GM21526 (cell line): ENCODE results near the gene EEF2KMT.

Experiments used
- ATAC-seq: cut with Tn5 transposase; IDR thresholded peaks from one replicate; pipeline ENCODE4 v1.9.1; 2021; ENCODE audit warnings: moderate library complexity; ENCODE audit not compliant: unreplicated experiment, low FRiP score

EEF2KMT gene

GRCh38 chr16:5072334-5073278 lies 25.0 kb downstream of the EEF2KMT start:
- no peak for ATAC-seq

DNA sequence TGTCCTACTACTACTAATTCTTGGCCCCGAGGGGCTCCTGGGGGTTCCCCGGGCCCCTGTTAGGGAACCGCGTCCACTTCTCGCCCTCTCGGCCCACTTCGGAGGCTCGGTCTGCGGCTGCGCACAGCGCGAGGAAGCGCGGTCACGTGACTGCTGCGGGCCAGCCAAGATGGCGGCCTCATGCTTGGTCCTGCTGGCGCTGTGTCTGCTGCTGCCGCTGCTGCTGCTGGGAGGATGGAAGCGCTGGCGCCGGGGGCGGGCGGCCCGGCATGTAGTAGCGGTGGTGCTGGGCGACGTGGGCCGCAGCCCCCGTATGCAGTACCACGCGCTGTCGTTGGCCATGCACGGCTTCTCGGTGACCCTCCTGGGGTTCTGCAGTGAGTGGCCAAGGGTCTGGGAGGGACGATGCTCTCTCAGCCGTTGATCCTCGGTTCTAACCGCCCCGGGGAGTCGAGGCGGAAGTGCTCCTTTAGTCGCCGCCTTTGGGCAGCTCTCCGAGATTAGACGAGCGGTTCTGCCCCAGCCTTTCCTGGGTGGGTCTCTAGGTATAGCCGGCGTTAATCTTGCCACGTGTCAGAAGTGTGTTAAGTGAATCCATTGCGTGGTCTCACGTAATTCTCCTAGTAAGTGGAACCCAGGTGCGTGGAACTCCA lies 25.8 kb downstream of the EEF2KMT start, which contains the start of gene ALG1:
ALG1 (plus strand) TSS at position 163 of the 653 bp plus-strand sequence; CDS start at position 170, 7 bp downstream.
- peak; percentile 73 for ATAC-seq

- ATAC-seq = no peak
Measured at GRCh38 chr16:5071341-5071680, 26.3 kb downstream of the EEF2KMT start.

DNA sequence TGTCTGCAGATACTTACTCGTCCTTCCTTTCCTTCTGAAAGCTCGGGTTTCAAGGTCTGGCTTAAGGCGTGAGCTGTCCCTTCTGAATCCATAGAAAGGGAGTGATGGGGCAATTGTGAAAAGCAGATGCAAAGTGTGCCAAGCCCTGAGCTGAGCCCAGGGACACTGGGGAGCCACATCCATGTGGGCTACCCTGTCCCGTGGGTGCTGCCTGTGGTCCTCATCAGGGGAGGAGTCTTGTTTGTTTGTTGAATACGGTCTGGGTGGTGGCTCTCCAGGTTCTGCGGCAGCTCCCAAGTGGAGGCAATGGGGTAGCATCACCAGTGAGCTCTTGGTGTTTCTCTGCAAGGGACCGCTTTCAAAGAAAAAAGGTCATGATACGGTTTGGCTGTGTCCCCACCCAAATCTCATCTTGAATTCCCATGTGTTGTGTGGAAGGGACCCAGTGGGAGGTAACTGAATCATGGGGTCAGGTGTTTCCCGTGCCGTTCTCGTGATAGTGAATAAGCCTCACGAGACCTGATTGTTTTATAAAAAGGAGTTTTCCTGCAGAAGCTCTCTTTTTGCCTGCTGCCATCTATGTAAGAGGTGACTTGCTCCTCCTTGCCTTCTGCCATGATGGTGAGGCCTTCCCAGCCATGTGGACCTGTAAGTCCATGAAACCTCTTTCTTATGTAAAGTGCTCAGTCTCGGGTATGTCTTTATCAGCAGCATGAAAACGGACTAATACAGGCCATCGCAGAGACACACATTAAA lies 27.0 kb downstream of the EEF2KMT start:
- no peak for ATAC-seq

- no peak for ATAC-seq
Measured at GRCh38 chr16:5069854-5070253, 27.7 kb downstream of the EEF2KMT start.

GRCh38 chr16:5069048-5069447 lies 28.5 kb downstream of the EEF2KMT start:
- no peak for ATAC-seq

DNA sequence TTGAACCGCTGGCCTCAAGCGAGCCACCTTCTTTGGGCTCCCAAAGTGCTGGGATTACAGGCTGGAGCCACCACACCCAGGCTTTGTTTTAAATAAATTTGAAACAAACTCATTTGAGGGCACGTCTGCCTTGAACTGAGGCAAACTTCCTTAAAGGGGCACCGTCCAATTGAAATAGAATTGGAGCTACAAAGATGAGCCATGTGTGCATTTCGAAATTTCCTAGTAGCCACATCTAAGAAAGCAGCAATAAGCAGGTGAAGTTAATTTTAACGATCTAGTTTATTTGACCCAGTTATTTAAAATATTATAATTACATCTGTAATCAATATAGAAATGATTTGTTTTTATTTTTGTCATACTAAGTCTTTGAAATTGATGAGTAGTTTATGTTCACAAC lies 31.1 kb downstream of the EEF2KMT start:
- ATAC-seq = no peak

- no peak for ATAC-seq
Measured at GRCh38 chr16:5065813-5066212, 31.8 kb downstream of the EEF2KMT start, which contains the start of gene C16orf89. TSS of gene C16orf89 (minus strand) at chr16:5065956. CDS start at chr16:5065908, 48 bp downstream.

GRCh38 chr16:5065326-5065725 lies 32.3 kb downstream of the EEF2KMT start:
- no peak for ATAC-seq

DNA sequence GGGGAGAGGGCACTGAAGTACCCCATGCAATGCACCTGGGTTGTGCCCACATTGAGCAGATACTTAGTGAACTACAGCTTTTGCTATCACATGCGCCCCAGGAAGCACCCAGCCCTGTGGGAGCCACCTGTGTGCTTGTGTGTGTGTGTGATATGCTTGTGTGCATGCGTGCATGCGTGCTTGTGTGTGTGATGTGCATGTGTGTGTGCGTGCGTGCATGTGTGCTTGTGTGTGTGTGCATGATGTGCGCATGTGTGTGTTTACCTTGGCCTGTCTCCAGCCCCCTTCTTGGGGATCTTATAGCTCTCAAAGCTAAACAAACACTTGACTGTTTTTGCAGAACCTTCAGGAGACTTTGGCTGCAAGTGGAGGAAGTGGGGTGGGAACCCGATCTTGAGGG lies 32.7 kb downstream of the EEF2KMT start:
- ATAC-seq = no peak

- ATAC-seq = no peak
Measured at GRCh38 chr16:5062790-5063765, 34.5 kb downstream of the EEF2KMT start.

DNA sequence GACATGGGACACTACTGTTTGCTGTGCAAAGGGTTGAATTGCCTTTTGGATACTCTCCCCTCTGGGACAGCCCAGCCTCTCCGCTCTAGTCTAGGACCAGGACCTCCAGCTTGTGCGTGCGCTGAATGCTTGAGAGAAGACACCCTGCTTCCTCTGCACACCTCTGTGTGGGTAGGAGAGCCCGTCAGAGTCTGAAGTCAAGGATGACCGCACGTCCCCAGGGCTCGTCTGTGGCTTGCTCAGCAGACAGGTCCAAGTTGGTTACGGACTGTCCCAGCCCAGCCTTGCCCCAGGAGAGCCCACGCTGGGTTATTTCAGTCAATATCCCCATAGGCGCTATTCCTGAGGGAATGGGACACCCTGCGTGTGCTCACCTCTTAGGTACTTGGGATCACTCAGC lies 35.5 kb downstream of the EEF2KMT start:
- no peak for ATAC-seq

DNA sequence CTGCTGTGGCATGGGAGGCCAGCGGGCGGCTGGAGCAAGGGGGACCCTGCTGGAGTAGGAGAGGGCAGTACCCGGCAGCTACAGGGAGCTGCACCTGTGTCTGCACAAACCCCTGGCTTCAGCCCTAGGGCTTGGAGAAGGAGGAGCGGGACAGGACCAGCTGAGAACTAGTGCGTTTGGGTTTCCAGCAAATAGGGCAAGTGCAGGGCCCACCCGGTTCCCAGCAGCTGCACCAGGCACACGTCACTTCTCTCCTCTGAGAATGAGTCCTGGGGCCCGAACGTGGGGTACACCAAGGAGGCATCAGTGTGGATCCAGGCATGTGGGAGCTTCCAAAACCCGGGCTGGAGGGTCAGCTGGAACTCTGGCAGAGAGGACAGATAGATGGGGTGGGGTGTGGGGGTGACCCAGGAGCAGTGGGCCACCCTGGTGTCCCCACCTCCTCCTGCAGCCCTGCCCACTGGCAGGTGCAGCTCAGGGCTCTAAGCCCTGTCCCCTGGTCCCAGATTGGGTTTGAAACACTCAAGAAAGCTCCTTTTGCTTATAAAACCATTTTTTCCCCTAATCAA lies 37.4 kb downstream of the EEF2KMT start:
- no peak for ATAC-seq

DNA sequence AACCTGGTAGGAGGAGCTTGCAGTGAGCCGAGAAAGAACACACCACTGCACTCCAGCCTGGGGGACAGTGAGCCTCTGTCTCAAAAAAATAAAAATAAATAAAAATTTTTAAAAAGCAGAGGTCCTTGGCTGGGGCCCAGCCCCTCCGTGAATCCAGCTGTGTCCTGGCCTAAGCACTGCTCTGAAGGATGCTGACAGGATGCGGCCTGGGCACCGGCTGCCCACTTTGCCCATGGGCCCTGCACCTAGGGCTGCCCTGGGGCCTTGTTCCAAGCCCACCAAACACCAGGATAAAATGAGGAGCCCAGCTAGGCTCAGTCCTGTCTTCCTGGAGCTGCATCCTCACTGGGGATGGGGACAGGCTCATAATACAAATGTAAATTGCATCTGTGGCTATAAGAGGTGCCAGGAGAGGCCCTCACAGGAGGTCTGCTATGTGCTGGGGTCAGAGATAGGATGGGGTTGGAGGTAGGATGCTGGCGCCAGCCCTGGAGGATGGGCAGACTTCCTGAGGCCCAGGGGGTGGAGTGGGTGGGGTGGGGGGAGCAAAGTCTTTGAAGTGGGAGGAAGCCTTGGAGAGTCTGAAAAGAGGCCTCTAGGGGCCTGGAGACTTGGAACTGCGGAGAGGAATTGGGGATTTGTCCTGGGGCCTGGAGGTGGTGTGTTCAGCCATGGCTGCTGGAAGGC lies 38.1 kb downstream of the EEF2KMT start:
- no peak for ATAC-seq

GRCh38 chr16:5058476-5058875 lies 39.1 kb downstream of the EEF2KMT start:
- no peak for ATAC-seq

GRCh38 chr16:5056352-5056751 lies 41.2 kb downstream of the EEF2KMT start:
- peak; percentile 66 for ATAC-seq

DNA sequence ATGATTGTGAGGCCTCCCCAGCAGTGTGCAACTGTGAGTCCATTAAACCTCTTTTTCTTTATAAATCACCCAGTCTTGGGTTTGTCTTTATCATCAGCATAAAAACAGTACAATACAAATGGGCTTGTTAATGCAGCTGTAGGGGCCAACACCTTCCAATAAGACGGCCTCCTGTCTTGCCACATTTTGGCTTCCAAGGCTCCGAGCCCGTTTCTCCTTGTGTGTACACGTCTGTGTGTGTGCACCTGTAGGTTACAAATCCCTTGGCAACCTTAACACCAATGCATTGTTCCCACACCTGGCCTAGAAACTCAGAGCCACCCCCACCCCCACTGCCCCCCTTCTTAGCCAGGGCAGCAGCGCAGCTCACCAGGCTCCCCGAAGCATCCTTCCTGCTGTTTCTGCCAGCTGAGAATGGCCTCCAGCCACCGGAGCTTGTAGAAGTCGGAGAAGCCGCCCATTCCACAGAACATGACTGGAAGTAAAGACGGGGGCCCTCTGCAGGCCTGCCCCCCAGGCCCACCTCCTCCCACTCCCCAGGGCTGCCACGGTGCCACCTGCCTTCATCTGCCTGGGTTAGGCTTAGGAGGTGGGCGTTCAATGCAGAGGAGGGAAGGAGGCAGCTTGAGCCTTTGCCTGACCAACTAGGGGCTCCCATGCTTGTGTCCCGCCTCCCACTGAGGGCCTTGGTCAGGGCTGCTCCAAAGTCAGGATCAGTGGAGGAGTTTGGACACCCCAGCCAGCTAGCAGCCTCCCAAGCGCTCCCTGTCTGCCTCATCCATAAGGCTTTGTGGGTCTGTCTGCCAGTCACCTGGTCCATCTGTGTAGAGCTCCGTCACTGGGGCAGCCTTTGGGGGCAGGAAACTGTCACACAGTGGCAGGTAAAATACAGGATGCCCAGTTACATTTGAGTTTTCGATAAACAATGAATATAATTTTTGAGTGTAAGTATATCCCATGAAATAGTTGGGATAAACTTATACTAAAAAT lies 42.4 kb downstream of the EEF2KMT start:
- ATAC-seq = no peak

- ATAC-seq = no peak
Measured at GRCh38 chr16:5046914-5047313, 50.7 kb downstream of the EEF2KMT start.
